Retinal pigment epithelial cell (primary cell): ENCODE data around the gene SLC26A8.
"Not testable (repeated sequence)": the region's sequence is repeated elsewhere in the genome, so short reads cannot be mapped to it uniquely, and the experiment has no call there.

Experiments
- DNase-seq: peaks from one replicate; pipeline ENCODE4 v3.0.0-alpha.2; 2010; ENCODE audit warnings: low read depth
- H3K4me3 ChIP-seq: 2 replicates; pipeline ENCODE4 v1.5.1; 2011; ENCODE audit warnings: mild to moderate bottlenecking, low read length, control low read depth, moderate library complexity
- TF ChIP-seq, protein P1 (sequence below): conservative IDR thresholded peaks from 2 replicates; pipeline ENCODE4 v1.5.1; 2011; ENCODE audit warnings: low read depth, low read length, control low read depth, inconsistent platforms

SLC26A8 gene

DNA sequence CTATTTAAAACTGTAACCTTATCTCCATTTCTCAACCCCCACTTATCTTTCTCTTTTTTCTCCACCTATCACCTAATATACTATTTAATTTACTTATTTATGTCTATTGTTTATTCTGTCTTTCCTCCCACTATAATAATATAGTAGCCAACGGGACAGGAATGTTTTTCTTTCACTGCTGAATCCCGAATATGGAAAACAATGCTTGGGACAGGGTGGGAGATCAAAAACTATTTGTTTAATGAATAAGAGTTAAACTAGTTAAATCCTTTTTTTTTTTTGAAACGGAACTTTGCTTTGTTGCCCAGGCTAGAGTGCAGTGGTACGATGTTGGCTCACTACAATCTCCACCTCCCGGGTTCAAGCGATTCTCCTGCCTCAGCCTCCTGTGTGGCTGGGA, 109.9 kb downstream of the SLC26A8 start:
- H3K4me3 ChIP-seq: no peak overlapping the region
- TF ChIP-seq, protein P1, sequence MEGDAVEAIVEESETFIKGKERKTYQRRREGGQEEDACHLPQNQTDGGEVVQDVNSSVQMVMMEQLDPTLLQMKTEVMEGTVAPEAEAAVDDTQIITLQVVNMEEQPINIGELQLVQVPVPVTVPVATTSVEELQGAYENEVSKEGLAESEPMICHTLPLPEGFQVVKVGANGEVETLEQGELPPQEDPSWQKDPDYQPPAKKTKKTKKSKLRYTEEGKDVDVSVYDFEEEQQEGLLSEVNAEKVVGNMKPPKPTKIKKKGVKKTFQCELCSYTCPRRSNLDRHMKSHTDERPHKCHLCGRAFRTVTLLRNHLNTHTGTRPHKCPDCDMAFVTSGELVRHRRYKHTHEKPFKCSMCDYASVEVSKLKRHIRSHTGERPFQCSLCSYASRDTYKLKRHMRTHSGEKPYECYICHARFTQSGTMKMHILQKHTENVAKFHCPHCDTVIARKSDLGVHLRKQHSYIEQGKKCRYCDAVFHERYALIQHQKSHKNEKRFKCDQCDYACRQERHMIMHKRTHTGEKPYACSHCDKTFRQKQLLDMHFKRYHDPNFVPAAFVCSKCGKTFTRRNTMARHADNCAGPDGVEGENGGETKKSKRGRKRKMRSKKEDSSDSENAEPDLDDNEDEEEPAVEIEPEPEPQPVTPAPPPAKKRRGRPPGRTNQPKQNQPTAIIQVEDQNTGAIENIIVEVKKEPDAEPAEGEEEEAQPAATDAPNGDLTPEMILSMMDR: no peak
- no peak for DNase-seq

- DNase-seq: no peak
- TF ChIP-seq, protein P1: no peak
- no peak overlapping the region for H3K4me3 ChIP-seq
Measured at GRCh38 chr6:35911871-35912653, 112.4 kb downstream of the SLC26A8 start.

GRCh38 chr6:35909571-35909970, 114.9 kb downstream of the SLC26A8 start:
- not testable (repeated sequence) for H3K4me3 ChIP-seq, DNase-seq

DNA sequence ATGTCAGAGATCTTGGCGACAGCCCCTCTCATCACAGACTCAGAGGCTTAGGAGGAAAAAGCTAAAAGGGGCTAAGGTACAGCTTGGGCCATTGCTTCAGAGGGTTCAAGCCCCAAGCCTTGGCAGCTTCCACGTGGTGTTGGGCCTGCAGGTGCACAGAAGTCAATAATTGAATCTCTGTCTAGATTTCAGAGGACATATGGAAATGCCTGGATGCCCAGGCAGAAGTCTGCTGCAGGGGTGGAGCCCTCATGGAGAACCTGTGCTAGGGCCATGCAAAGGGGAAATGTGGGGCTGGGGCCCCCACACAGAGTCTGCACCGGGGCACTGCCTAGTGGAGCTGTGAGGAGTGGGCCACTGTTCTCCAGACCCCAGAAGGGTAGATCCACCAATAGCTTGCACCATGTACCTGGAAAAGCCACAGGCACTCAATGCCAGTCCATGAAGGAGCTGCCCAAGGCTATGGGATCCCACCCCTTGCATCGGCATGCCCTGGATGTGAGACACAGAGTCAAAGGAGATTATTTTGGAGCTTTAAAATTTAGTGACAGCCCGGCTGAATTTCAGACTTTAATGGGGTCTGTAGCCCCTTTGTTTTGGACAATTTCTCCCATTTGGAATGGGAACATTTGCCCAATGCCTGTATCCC, 115.6 kb downstream of the SLC26A8 start:
- H3K4me3 ChIP-seq, DNase-seq: not testable (repeated sequence)

DNA sequence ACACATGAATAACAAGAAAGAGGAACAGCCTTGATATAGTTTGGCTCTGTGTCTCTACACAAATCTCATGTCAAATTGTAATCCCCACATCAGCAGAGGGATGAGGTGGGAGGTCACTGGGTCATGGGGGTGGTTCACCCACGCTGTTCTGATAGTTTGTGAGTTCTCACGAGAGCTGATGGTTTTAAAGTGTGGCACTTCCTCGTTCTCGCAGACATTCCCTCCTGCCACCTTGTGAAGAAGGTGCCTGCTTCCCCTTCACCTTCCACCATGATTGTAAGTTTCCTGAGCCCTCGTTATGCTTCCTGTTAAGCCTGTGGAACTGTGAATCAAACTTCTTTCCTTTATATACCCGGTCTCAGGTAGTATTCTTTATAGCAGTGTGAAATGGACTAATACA, 116.7 kb downstream of the SLC26A8 start:
- TF ChIP-seq, protein P1: no peak
- DNase-seq: no peak
- H3K4me3 ChIP-seq: no peak overlapping the region

DNA sequence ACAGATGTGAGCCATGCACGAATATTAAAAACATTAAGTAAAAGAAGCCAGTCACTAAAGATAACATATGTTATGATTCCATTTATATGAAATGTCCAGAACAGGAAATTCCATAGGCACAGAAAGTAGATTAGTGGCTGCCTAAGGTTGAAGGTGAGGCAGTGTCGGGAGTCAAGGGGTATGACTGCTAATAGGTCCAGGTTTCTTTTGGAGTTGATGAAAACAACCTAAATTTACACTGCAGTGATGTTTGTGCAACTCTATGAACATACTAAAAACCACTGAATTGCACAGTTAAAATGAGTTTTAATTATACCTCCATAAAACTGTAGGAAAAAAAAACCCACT, 118.0 kb downstream of the SLC26A8 start:
- TF ChIP-seq, protein P1: no peak
- no peak overlapping the region for H3K4me3 ChIP-seq
- DNase-seq: no peak

- H3K4me3 ChIP-seq: no peak overlapping the region
- TF ChIP-seq, protein P1: no peak
- peak; percentile 87 for DNase-seq
Measured at GRCh38 chr6:35905841-35906498, 118.5 kb downstream of the SLC26A8 start.
